Superior temporal gyrus (tissue), 1 donor: Measurements from ENCODE around the gene APOA5.
"Not testable (repeated sequence)": the region's sequence is repeated elsewhere in the genome, so short reads cannot be mapped to it uniquely, and the experiment has no call there.

Source experiments
- DNase-seq: peaks from one replicate; pipeline ENCODE4 v3.0.0-alpha.2; 2016; ENCODE audit errors: extremely low spot score

APOA5 gene

GRCh38 chr11:116774661-116775060 lies 17.0 kb downstream of the APOA5 start:
- no peak for DNase-seq

GRCh38 chr11:116773203-116774097 lies 18.2 kb downstream of the APOA5 start:
- peak; percentile 57 for DNase-seq

GRCh38 chr11:116772443-116773202 lies 19.1 kb downstream of the APOA5 start, which contains the start of gene BUD13:
TSS of gene BUD13 (minus strand) at chr11:116772987. CDS start at chr11:116772964, 23 bp downstream.
- DNase-seq: peak; percentile 92

- no peak for DNase-seq
Measured at GRCh38 chr11:116771935-116772334, 19.7 kb downstream of the APOA5 start.

- no peak for DNase-seq
Measured at GRCh38 chr11:116762132-116762531, 29.5 kb downstream of the APOA5 start.

GRCh38 chr11:116756044-116756443 lies 35.6 kb downstream of the APOA5 start:
- not testable (repeated sequence) for DNase-seq

- no peak for DNase-seq
Measured at GRCh38 chr11:116750070-116750718, 41.5 kb downstream of the APOA5 start.

- no peak for DNase-seq
Measured at GRCh38 chr11:116742104-116742503, 49.6 kb downstream of the APOA5 start.

- no peak for DNase-seq
Measured at GRCh38 chr11:116740741-116741140, 50.9 kb downstream of the APOA5 start.
